DMS53 treated with DMSO at 0.1 percent for 48 hours (cell line): ENCODE data around the gene PPP2R5B.

Experiments used
- DNase-seq: peaks from one replicate; lab custom pipeline; 2025; ENCODE audit not compliant: unreplicated experiment; lab: John Stamatoyannopoulos, UW

The PPP2R5B gene

DNA sequence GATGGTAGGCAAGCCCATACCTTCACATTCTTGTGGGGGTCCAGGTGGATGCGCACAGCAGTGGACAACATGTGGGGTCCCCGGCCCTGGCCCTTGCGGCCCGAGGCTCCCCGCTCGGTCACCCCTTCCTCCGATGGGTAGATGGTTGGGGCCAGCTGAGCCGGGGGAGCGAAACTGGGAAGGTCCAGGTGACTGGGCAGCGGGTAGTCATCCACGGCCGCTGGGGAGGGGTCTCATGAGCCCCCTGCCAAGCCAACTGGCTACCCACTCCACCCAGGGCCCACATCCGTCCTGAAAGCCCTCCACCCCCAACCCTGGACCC, 18.2 kb upstream of the PPP2R5B start:
- no peak for DNase-seq

DNA sequence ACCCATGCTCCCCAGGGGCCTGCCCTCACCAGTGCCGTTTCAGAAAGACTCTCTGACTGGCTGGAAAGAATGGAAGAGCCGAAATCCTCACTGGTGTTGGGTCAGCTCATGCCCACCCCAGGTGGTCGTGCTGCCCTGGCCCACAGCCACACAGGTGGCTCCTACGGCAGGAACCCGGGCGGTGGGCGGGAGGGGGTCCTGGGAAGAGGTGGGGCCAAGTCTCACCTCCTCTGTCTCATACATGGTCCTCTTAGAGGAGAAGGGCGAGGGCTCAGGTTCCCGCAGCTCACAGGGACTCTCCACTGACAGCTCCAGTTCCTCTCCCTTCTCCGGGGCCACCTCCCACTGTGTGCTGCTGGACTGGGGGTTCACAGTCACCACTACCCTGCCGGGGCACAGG, 15.7 kb upstream of the PPP2R5B start:
- no peak for DNase-seq

DNA sequence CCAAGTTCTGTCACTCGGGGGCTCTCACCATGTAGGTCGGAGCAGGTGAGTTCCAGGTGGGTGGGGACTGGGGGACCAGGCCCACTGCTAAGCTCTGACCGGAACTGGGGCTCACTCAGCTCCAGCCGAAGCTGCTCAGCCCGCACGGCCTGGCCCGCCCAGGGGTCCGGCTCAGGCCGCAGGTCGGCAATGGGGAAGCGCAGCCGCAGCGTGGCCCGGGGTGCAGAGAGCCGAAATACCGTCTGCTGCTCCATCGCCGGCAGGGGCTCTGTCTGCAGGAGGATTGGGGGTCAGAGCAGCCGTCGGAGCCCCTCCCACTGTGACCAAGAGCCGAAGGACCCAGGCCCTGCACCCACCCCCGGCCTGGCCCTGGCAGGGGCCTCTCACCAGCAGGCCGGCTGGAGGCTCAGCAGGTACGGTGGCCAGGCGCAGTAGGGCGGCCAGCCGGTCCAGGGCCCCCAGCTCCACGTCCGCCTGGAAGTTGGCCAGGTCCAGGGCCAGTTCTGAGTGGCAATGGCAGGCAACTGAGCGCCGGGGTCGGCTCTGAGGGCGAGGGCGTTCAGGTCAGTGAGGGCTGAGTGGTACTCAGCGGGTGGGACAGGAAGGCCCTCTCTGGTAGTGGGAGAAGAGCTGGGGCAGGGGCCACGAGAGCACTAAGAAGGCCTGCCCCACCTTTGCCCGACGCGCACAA, 14.7 kb upstream of the PPP2R5B start:
- DNase-seq: no peak

DNA sequence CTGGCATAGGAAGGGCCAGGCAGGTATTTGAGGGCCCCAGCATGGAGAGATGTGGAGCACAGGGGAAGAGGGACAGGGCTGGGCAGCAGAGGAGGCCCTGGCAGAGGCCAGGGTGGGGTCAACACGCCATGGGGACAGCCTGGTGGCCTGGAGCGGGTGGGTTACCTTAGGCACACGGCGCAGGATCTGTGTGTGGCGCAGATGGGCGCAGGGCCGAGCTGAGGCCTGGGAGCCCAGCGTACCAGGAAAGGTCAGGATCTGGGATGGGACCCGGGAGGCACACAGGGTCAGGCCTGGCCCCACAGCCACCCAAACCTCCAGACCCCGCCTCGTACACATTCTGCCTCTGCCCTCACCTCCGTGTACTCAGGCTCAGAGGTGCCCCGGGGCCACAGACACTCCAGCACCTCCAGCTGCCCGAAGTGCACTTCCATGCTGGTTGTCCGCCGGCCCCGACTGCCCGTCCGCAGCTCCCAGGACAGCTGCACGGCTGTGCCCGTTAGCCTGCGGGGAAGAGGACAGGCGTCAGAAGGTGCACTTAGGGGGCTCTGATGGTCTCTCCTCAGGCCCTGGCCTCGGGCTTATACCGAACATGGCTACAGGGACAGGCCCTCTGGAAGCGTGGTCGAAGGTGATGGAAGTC, 13.9 kb upstream of the PPP2R5B start:
- no peak for DNase-seq

DNA sequence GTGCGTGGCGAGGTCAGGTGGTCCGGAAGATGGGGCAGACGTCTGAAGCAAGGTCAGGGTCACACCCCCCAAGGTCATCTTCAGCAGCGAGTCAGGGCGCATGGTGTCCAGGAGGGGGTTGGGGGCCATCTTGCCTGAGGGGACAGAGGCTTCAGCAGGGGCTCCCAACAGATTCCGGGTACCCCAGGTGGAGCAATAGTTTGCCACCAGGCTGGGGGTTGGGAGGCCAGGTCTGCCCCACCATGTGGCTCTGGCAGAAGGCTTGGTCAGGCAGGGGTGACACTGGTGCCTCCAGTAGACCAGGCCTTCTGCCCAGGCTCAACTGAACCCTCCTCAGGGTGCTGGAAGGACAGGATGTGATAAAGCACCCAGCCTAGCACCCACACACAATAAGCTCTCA, 13.3 kb upstream of the PPP2R5B start:
- DNase-seq: no peak

DNA sequence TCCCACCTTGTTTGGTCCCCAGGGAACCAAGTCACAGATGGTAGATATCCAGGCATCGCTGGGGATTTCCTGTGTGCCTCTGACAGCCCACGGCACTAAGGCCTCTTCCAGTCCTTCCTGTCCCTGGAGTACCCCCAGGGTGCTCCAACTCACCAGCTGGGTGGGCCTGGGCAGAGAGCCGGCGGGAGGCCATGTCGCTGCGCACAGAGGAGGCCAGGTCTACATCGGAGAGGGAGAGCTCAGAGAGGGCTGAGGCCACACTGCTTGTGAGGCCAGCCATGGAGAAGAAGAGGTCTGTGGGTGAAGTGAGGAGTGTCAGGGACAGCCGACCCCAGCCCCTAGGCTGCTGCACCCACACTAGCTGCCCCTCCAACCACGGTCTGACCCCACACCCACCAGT, 12.8 kb upstream of the PPP2R5B start:
- DNase-seq: no peak

DNA sequence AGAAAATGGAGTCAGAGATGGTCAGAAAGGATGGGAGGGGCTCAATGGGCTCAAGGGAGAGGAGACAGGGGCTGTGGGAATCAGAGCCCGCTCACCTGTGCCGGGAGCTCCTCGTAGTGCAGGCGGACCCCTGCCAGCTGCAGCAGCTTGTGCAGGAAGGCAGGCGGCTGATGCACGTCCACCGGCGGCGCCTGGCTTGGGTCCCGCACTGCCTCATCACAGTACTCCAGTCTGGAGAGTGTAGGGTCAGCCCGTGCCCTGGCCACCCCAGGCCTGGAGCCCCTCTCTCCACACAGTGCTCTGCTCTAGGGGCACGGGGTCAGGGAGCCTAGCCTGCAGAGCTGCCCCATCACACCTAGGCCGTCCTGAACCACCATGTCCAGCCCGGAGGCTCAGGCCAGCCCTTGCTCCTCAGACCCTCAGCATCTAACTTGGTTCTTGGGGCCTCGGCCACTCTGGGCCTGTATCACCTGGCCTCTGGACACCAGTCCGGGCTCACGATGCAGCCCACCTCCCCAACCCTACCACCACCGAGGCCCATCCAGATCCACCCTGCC, 11.2 kb upstream of the PPP2R5B start:
- DNase-seq: no peak

DNA sequence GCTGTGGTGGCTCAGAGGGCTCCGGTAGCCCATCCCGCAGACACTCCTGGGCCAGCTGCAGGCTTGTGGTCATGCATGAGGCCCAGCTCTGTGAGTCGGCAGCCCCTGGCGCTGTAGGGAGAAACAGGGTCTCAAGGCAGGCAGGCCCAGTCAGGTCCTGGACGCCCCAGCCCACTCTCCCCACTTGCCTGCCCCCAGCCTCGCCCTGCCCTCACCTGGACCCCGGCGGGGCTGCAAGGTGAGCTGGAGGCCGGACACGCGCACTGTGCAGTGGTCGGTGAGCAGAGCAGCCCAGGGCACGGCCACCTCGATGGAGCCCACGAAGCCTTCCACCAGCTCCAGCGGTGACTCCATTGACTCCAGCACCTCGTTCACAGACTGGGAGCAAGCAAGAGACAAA, 10.4 kb upstream of the PPP2R5B start:
- no peak for DNase-seq

DNA sequence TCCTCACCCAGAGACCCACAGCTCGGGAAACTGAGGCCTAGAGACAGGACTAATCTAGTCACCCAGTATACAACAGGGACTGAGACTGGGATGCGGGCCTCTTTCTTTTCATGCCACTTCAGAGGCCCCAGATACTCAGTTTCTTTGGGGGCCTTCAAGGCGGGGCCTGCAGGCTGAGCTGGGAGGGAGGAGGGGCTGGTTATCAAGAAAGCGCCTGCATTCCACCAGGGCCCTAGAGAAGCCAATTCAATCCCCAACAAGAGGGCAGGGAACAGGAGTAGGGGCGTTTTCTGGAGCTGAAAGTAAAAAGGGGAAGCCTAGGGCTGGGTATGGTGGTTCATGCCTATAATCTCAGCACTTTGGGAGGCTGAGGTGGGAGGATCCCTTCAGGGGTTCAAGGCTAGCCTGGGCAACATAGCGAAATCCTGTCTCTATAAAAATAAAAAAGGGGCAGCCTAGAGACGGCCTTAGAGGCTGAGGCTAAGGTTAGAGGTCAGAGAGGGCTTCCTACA, 9.1 kb upstream of the PPP2R5B start:
- no peak for DNase-seq

DNA sequence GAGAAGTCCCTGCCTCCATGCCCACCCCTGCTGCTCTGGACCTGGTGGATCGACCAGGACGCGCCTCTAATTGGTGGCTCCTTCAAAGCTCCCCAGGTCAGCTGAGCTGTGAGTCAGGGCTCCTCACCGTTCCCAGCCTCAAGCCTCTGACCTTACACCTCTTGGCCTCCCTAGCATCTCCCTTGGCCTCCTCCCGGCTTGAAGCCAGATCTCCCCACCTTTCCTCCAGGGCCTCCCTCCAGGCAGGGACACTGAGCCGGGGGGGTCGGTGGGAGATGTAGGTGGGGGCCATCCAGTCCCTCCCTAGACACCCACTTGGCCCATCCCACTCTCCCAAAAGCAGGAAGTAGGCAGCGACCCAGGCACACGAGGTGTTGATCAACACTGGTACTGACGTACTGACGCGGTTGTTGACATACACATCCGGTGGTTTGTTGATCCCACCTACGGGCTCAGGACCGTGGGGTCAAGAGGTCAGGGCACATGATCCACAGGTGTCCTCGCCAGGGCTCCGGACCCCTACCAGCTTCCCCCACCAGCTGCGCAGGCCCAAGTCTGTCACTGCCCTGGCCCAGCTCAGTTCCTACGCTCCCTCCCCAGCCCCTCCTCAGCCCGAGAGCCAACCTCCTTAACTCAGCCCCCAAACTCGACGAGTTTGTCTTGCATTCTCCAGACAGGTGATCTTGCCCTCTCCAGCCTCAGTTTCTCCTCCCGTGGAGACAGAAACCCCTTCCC, 8.3 kb upstream of the PPP2R5B start:
- DNase-seq: no peak

DNA sequence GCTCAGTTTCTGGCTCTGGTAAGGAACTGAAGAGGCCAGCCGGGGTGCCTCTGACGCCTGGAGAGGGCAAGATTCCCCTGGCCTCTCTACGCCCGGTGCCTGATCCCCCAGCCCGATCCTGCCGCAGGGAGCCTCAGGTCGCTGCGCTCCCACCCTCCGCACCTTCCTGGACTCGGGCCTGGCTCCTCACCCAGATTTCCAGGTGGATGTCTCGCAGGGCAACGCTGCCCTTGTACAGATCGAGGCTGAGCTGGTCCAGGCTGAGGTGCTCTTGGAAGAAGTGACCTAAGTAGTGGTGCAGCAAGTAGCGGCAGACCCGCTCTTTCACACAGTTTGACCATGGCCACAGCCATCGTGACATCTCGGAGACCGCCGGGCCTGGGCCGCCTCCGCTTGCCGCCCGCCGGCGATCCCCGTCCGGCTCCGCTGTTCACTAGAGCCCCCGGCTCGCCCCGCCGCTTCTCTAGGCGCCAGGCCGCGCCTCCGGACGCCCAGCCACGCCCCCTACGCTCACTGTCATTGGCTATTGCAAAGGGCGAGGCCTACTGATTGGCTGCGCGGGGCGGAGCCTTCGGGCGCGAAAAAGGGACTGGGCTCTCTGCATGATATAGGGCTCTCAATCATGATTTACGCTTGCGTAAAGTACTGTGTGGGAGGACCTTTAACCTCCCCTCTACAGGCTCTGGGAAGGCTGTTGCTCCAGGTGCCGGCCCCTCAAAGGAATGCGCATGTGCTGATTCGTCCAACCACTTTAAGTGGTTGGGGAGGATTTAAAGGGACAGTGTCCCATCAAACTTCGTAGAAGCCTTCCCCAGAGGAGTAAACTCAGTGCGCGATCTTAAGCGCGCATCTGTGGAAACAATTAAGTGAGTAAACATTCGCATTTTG, 7.5 kb upstream of the PPP2R5B start, which contains the start of gene ATG2A:
Gene ATG2A, minus strand, starts transcription at position 435 of the 888 bp plus-strand sequence. Its CDS starts 74 bp downstream, at position 361.
- DNase-seq: peak; percentile 99

DNA sequence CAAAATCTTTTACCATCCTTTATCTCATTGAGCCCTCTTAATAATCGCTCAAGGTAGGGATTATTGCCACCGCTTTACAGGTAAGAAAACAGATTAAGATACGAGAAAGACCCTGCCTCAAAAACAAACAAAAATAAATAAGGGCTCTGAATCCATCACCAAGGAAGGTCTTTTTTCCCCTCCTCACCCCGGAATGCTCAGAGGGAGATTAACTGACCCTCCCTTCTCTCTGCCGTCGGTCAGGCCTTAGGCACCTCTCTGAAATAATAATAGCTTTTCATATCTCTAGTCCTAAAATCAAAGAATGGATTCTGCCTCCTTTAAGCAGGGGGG, 6.9 kb upstream of the PPP2R5B start:
- no peak for DNase-seq

DNA sequence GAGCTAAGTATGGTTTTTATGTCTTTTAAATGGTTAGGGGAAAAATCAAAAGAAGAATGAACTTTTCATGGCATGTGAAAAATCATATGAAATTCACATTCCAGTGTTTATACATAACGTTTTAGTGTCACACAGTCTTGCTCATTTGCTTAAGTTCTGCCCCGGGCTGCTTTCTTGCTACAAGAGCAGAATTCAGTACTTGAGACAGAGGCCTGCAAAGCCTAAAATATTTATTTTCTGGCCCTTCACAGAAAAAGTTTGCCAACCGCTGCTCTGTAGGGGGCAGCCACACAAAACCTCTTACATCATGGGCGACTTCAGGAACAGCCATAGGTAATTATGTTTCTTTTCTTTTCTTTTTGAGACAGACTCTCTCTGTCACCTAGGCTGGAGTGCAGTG, 6.5 kb upstream of the PPP2R5B start:
- DNase-seq: no peak

DNA sequence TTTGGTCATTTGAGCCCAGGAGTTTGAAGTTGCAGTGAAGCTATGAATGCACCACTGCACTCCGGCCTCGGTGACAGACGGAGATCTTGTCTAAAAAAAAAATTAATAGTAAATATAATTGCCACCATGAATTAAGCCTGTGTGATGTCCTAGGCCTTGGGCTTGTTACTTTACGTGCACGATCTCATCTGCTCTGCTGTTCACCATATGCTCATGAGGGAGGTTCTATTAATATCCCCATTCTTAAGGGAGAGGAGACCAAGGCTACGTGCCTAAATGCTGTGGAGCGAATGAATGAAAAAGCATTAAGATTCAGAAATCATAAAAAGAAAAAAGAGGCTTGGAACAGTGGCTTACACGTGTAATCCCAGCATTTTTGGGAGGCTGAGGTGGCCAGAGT, 4.9 kb upstream of the PPP2R5B start:
- no peak for DNase-seq

DNA sequence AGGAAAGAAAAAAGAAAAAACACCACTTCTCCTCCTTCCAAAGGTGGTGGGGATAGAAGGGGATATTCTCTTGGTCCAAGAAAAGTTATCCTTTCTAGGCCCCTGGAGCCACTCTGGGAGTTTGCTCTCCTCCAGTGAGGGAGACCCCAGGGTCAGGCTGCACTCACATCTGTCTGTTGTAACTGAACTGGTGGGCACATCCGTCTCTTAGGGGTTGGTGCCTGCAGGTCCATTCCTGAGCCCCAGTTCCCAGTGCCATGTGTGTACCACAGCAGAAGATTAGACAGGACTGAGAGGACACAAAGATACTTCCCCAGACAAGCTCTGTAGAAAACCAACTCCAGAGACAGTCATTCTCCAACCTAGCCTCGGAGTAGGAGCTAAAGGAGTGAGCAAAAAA, 4.4 kb upstream of the PPP2R5B start:
- no peak for DNase-seq

DNA sequence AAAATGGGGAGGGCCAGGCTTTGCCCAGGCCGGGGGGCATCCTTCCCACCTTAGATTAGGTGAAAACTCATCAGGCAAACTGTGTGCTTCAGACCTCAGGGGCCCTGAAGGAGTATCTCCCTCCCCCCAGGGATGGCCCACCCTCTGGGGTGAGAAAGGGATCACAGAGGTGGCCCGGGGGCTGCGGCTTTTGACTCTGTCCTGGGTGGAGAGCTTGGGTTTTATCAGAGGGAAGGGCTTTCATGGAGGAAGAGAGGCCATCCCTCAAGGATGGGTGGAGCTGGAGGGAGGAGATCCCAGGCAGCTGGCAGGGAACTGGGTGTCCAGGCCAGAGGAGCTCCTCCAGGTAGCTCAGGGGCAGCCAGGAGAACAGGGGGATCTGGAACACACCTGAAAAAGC, 3.1 kb upstream of the PPP2R5B start:
- DNase-seq: no peak

DNA sequence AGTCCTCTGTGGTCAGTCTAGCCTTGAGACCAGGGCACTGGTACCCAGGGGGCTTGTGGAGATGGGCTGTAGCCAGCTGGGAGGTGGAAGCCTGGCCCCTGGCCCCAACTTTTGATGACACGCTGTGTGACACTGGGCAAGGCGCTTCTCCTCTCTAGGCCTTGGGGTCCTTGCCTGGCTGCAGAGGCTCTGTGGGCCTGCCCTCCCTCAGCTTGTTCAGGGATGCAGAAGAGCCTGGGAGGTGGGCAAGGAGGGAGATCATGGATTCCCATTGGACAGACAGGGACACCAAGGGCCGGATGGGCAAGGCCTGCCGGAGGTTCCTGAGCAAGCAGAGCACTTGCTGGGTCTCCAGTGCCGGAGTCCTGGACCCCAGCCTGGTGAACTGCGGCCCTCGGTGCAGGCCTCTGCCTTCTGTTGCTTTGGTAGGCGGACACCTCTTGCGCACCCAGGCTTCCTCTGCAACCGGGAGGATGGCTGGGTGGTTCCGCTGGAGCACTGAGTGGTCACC, 1.3 kb upstream of the PPP2R5B start:
- DNase-seq: no peak

DNA sequence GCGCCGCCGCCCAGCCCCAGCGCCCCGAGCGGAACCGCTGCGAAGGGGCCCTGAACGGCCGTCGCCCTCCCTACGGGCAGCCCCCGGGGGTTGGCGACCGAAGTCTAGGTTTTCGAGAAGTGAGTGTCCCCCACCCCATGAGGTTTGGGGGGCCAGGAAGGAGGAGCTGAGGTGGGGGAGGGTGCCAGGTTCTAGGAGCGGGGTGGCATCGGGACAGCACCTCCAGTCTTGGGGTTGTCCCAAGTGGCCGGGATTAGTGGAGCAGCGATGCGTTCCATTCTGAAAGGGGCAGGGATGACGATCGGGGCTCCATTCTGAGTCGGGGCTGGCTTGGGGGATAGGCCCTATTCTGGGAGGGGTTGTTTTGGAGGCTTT, 408 bp downstream of the PPP2R5B start:
- no peak for DNase-seq

DNA sequence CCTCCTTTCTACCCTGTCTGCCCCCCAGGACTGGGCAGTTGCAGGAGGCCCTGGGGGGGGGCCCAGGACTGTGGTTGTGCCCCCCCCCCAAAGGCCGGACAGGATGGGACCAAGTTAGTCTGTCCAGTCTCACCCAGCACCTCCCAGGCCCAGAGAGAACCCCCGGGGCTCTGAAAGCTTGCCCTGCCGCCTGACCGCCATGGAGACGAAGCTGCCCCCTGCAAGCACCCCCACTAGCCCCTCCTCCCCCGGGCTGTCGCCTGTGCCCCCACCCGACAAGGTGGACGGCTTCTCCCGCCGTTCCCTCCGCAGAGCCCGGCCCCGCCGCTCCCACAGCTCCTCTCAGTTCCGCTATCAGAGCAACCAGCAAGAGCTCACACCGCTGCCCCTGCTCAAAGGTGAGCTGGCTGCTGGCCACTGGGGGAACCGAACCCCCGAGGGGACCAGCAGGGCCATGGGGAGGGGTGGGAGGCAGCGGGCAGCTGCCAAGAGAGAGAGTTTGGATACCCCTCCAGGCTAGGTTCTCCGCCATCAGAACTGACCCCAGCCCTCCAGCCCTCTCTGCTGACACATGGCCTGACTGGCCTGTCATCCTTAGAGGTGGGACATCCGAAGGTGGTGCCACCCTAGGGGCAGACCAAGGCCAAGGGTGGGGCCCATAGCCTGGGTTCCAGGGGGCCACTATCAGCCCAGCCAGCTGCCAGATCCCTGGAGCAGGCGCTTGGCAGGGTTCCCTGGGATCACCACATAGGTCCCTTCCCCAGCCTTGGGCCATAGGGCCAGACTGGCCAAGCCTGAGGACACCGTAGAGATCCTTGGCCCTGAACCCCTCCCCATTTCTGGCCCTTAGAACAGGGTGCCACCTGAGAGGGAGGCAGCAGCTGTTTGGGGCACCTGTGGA, 1.3 kb downstream of the PPP2R5B start:
- no peak for DNase-seq

DNA sequence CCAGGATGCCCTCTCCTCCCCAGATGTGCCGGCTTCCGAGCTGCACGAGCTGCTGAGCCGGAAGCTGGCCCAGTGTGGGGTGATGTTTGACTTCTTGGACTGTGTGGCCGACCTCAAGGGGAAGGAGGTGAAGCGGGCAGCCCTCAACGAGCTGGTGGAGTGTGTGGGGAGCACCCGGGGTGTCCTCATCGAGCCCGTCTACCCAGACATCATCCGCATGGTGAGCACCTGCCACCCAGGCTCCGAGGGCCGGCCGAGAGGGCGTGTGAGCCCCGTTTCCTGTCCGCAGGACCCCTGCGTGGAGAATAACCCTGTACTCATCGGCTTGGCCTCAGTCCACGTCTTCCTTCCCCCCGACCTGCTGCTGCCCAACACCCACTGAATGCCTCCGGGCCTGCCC, 2.2 kb downstream of the PPP2R5B start:
- DNase-seq: no peak
